Astrocyte (in vitro differentiated cells and primary cell): Measurements from ENCODE around the gene ATP9A. TPM values are rescaled to one million over a fixed set of nuclear protein-coding genes. Genes with fewer than 3 reads are reported as not detected.

Experiments
- DNase-seq: peaks from one replicate; pipeline ENCODE4 v3.0.0-alpha.2; 2010; ENCODE audit warnings: low read depth
- FAIRE-seq: peaks from 2 replicates; lab custom pipeline; 2011; peaks lifted over from hg19 to GRCh38; lab: Jason Lieb, UNC
- H2AFZ ChIP-seq: 2 replicates; pipeline ENCODE4 v1.6.0; 2012; ENCODE audit warnings: low read depth, low read length, inconsistent platforms
- H3K27ac ChIP-seq: 2 replicates; pipeline ENCODE4 v1.5.1; 2011; ENCODE audit warnings: low read depth, low read length, inconsistent platforms
- H3K27me3 ChIP-seq: 2 replicates; pipeline ENCODE4 v1.6.0; 2011; ENCODE audit warnings: low read length, inconsistent platforms; ENCODE audit not compliant: insufficient read depth
- H3K36me3 ChIP-seq: 2 replicates; pipeline ENCODE4 v1.5.1; 2011; ENCODE audit warnings: low read length, inconsistent platforms; ENCODE audit not compliant: insufficient read depth
- H3K4me1 ChIP-seq: 2 replicates; pipeline ENCODE4 v1.5.1; 2011; ENCODE audit warnings: low read length, inconsistent platforms; ENCODE audit not compliant: insufficient read depth
- H3K4me2 ChIP-seq: 2 replicates; pipeline ENCODE4 v1.6.0; 2012; ENCODE audit warnings: low read length, inconsistent platforms
- H3K4me3 ChIP-seq: 2 replicates; pipeline ENCODE4 v1.5.1; 2011; ENCODE audit warnings: low read depth, mild to moderate bottlenecking, low read length, inconsistent platforms; ENCODE audit not compliant: insufficient read depth
- H3K79me2 ChIP-seq: 2 replicates; pipeline ENCODE4 v1.6.0; 2012; ENCODE audit warnings: mild to moderate bottlenecking, low read length, inconsistent platforms; ENCODE audit not compliant: insufficient read depth
- H3K9ac ChIP-seq: 2 replicates; pipeline ENCODE4 v1.6.0; 2012; ENCODE audit warnings: mild to moderate bottlenecking, low read length, inconsistent platforms
- H3K9me3 ChIP-seq: 2 replicates; pipeline ENCODE4 v1.5.1; 2012; ENCODE audit warnings: low read depth, mild to moderate bottlenecking, low read length, inconsistent platforms; ENCODE audit not compliant: insufficient read depth
- H4K20me1 ChIP-seq: 2 replicates; pipeline ENCODE4 v1.6.0; 2012; ENCODE audit warnings: low read length, inconsistent platforms; ENCODE audit not compliant: insufficient read depth
- H3K27ac Mint-ChIP-seq: one replicate; pipeline ENCODE4 v1.8.0; 2021; ENCODE audit warnings: mild to moderate bottlenecking, mixed read lengths; ENCODE audit not compliant: unreplicated experiment
- H3K27me3 Mint-ChIP-seq: one replicate; pipeline ENCODE4 v1.8.0; 2021; ENCODE audit warnings: low read depth, mixed read lengths; ENCODE audit not compliant: unreplicated experiment
- H3K36me3 Mint-ChIP-seq: one replicate; pipeline ENCODE4 v1.8.0; 2021; ENCODE audit warnings: low read depth, mixed read lengths; ENCODE audit not compliant: unreplicated experiment
- H3K4me1 Mint-ChIP-seq: one replicate; pipeline ENCODE4 v1.8.0; 2021; ENCODE audit warnings: low read depth, mixed read lengths; ENCODE audit not compliant: unreplicated experiment
- H3K4me3 Mint-ChIP-seq: one replicate; pipeline ENCODE4 v1.8.0; 2021; ENCODE audit warnings: mild to moderate bottlenecking, moderate library complexity, mixed read lengths; ENCODE audit not compliant: unreplicated experiment
- H3K9me3 Mint-ChIP-seq: one replicate; pipeline ENCODE4 v1.8.0; 2021; ENCODE audit warnings: mild to moderate bottlenecking, mixed read lengths; ENCODE audit not compliant: unreplicated experiment
- EZH2 ChIP-seq: IDR thresholded peaks from 2 replicates; pipeline ENCODE4 v1.6.1; 2012; ENCODE audit warnings: mild to moderate bottlenecking, low read length, inconsistent platforms; ENCODE audit not compliant: insufficient read depth
- total RNA-seq: library from RNA; stranded (reverse); gene quantifications from 2 replicates; pipeline ENCODE4 v1.2.1, GENCODE V29; 2021
- TF ChIP-seq, protein P1 (sequence below): IDR thresholded peaks from 2 replicates; pipeline ENCODE4 v1.5.1; 2011; ENCODE audit warnings: low read depth, mild to moderate bottlenecking, inconsistent platforms, low read length, moderate library complexity; ENCODE audit not compliant: insufficient read depth

Gene ATP9A
- total RNA-seq, 1 donor from 2014 or later, result 12.9 TPM

DNA sequence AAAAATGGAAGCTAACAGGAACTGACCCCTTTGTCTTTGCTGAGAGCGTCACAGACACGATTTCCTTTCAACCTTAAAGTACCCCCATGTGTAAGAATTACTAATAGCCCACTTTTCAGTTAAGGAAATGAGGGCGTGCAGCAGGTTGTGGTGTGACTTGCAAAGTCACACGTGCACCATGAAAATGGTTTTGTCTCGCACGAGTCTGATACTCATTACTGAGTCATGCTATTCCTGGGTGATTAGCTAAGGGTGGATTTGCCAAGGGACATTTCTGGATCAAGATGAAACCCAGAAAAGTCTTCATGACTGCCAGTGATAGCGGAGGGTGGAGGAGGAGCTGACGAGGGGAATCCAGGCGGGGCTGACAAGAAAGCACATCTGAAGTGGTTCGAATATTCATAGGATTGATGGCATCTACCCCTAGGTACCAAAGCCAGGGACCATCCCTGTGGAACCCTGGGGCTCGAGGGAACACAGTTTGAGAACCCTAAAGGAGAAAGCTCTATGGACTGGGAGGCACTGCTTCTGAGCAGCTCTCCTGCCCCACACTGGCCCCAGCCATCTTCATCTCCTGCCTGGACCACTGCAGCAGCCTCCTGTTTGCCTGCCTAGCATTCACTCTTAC lies 213.5 kb downstream of the ATP9A start:
- H3K4me1 ChIP-seq, result peaks cover 14% of the 10 kb centered on the region
- TF ChIP-seq, protein P1, sequence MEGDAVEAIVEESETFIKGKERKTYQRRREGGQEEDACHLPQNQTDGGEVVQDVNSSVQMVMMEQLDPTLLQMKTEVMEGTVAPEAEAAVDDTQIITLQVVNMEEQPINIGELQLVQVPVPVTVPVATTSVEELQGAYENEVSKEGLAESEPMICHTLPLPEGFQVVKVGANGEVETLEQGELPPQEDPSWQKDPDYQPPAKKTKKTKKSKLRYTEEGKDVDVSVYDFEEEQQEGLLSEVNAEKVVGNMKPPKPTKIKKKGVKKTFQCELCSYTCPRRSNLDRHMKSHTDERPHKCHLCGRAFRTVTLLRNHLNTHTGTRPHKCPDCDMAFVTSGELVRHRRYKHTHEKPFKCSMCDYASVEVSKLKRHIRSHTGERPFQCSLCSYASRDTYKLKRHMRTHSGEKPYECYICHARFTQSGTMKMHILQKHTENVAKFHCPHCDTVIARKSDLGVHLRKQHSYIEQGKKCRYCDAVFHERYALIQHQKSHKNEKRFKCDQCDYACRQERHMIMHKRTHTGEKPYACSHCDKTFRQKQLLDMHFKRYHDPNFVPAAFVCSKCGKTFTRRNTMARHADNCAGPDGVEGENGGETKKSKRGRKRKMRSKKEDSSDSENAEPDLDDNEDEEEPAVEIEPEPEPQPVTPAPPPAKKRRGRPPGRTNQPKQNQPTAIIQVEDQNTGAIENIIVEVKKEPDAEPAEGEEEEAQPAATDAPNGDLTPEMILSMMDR, result no peak
- no peak for TF ChIP-seq EZH2
- FAIRE-seq, result no peak
- no peaks in the 10 kb centered on the region for H3K36me3 ChIP-seq
- peaks cover 6% of the 10 kb centered on the region for H3K79me2 ChIP-seq
- H3K9ac ChIP-seq, result peak overlapping the region; percentile 32
- H3K27me3 ChIP-seq, result no peaks in the 10 kb centered on the region
- no peak overlapping the region for H3K27ac Mint-ChIP-seq
- H3K27ac ChIP-seq, result peak overlapping the region; percentile 54
- peak overlapping the region; percentile 52 for H3K4me2 ChIP-seq
- H3K9me3 ChIP-seq, result no peaks in the 10 kb centered on the region
- peaks cover 12% of the 10 kb centered on the region for H3K36me3 Mint-ChIP-seq
- no peak overlapping the region for H3K4me3 Mint-ChIP-seq
- no peak overlapping the region for H3K4me3 ChIP-seq
- peaks cover 4% of the 10 kb centered on the region for H3K9me3 Mint-ChIP-seq
- peaks cover 8% of the 10 kb centered on the region for H4K20me1 ChIP-seq
- peaks cover 2% of the 10 kb centered on the region for H3K27me3 Mint-ChIP-seq
- no peak overlapping the region for H2AFZ ChIP-seq
- H3K4me1 Mint-ChIP-seq, result peaks cover 2% of the 10 kb centered on the region
- peak; percentile 82 for DNase-seq

DNA sequence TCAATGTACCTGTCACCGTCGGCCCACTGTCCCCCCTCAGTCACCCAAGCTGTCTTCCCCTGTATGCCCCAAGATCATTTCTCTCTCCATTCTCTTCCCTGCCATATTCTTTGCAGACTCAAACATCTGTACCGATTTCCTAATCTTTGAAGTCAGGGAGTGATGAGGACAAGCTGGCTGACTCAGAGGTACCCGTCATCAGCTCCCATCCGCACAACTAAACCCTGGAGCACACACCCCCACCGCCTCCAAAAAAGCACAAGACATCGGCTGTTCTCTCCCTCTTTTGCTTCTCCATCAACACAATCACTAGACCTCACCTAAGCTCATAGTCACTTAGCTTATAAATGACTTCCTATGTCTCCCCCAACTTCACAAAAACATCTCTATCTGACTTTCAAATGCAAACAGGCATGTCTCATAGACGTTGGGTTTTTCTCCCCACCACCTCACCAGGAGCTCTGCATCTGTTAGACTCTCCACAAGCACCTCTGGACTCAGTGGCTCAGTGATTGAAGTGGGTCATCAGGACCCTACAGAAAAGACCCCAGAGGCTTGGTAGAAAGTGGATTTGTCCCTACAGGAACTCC lies 214.2 kb downstream of the ATP9A start:
- H3K9me3 ChIP-seq, result no peaks in the 10 kb centered on the region
- Mint-ChIP-seq H3K4me3 (no peak overlapping the region), H3K27ac (no peak overlapping the region), H3K4me1 (peaks cover 2% of the 10 kb centered on the region), H3K9me3 (peaks cover 4% of the 10 kb centered on the region), H3K27me3 (peaks cover 2% of the 10 kb centered on the region), H3K36me3 (peaks cover 12% of the 10 kb centered on the region)
- peak overlapping the region; percentile 32 for H3K9ac ChIP-seq
- DNase-seq (peak; percentile 60), FAIRE-seq (no peak)
- H3K4me1 ChIP-seq, result peaks cover 14% of the 10 kb centered on the region
- H3K27me3 ChIP-seq, result no peaks in the 10 kb centered on the region
- peaks cover 6% of the 10 kb centered on the region for H4K20me1 ChIP-seq
- H3K4me2 ChIP-seq, result peak overlapping the region; percentile 52
- H2AFZ ChIP-seq, result no peak overlapping the region
- no peak for TF ChIP-seq EZH2
- TF ChIP-seq, protein P1, result no peak
- H3K36me3 ChIP-seq, result no peaks in the 10 kb centered on the region
- no peak overlapping the region for H3K4me3 ChIP-seq
- peak overlapping the region; percentile 54 for H3K27ac ChIP-seq
- H3K79me2 ChIP-seq, result no peaks in the 10 kb centered on the region

DNA sequence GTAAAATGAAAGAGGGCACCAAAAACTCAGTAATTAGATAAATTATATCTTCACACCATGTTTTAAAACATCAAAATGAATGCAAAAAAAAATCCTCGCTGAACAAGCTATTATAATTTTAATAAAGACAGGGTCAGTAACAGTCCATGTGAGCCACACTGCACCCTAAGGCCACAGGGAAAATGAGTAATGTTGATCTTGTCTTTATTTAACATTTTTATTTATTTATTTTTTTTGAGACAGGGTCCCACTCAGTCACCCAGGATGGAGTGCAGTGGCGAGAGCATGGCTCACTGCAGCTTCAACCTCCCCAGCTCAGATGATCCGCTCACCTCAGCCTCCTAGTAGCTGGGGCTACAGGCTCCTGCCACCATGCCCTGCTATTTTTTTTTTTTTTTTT lies 217.0 kb downstream of the ATP9A start:
- H3K36me3 ChIP-seq, result no peaks in the 10 kb centered on the region
- H3K27ac Mint-ChIP-seq, result no peak overlapping the region
- H4K20me1 ChIP-seq, result peaks cover 28% of the 10 kb centered on the region
- peaks cover 18% of the 10 kb centered on the region for H3K36me3 Mint-ChIP-seq
- H3K4me1 ChIP-seq, result peaks cover 14% of the 10 kb centered on the region
- peaks cover 2% of the 10 kb centered on the region for H3K4me1 Mint-ChIP-seq
- H3K79me2 ChIP-seq, result no peaks in the 10 kb centered on the region
- no peak overlapping the region for H3K4me2 ChIP-seq
- no peaks in the 10 kb centered on the region for H3K27me3 ChIP-seq
- FAIRE-seq (no peak), DNase-seq (no peak)
- no peak overlapping the region for H3K9ac ChIP-seq
- no peak overlapping the region for H3K4me3 ChIP-seq
- no peak overlapping the region for H3K4me3 Mint-ChIP-seq
- H3K27ac ChIP-seq, result no peak overlapping the region
- peaks cover 5% of the 10 kb centered on the region for H3K9me3 Mint-ChIP-seq
- H3K9me3 ChIP-seq, result no peaks in the 10 kb centered on the region
- TF ChIP-seq EZH2, result no peak
- TF ChIP-seq, protein P1, result no peak
- H2AFZ ChIP-seq, result no peak overlapping the region
- H3K27me3 Mint-ChIP-seq, result peaks cover 9% of the 10 kb centered on the region
